RPMI8226 (cell line): ENCODE results near the gene ADARB2.

Source experiments
- DNase-seq: peaks from one replicate; pipeline ENCODE4 v3.0.0-alpha.2; 2015

ADARB2 gene

GRCh38 chr10:1609648-1609970, 127.7 kb downstream of the ADARB2 start:
- DNase-seq, result no peak

GRCh38 chr10:1608851-1609647, 128.3 kb downstream of the ADARB2 start:
- DNase-seq, result no peak

- DNase-seq, result no peak
Measured at GRCh38 chr10:1608408-1608807, 128.9 kb downstream of the ADARB2 start.

DNA sequence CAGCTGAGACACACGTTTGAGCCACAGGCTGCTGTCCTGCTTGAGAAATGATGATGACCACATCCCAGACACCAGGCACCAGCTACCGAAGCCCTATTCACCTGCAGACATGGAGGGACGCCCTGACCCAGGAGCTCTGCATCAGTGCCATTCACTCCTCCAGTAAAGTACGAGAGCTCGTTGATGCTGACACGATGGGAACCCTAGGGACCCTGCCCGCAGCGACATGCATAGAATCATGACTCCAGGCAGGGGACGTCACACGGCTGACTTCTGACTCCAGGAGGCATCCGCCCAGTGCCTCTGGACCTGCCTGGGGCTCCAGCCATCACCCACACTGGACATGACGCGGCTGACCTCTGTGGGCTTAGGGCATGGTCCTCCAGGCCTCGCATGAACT, 129.9 kb downstream of the ADARB2 start:
- DNase-seq, result no peak

GRCh38 chr10:1605999-1606940, 131.1 kb downstream of the ADARB2 start:
- DNase-seq, result no peak

GRCh38 chr10:1605121-1605520, 132.2 kb downstream of the ADARB2 start:
- DNase-seq, result no peak

DNA sequence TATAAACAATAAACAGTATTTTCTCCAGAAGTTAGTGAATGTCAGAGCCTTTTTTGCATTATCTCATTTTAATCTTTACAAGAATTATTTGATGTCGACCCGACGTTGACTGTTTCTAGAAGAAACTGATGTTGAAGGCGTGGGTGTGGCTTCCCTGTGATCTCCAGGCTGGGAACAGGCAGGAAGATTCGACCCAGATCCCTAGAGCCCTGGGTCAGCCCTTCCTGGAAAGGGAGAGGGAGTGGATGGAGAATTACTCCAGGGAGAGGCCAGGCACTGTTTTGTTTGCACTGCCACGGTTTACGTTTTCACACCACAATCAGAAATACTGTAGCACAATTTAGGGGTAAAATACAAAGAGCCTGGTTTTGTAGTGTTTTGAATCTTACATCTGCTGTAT, 133.1 kb downstream of the ADARB2 start:
- no peak for DNase-seq

DNA sequence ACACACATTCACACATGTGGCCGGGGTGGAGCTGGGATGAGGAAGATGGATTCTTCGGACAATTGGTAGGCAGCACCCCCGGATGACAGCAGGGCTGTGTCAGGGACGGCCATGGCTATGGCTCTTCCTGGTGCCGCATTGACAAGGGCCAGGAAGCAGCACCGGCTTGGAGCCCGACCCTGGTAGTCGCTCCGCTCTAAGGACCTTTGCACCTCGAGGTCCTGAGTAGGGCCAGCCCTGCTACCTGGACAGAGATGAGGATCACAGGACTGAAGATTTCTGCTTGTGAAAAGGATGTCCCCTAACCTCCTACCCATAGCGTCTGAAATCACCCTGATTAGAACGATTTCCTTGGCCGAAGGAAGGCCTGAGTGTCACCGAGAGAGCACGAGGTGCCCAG, 134.1 kb downstream of the ADARB2 start:
- DNase-seq, result no peak

DNA sequence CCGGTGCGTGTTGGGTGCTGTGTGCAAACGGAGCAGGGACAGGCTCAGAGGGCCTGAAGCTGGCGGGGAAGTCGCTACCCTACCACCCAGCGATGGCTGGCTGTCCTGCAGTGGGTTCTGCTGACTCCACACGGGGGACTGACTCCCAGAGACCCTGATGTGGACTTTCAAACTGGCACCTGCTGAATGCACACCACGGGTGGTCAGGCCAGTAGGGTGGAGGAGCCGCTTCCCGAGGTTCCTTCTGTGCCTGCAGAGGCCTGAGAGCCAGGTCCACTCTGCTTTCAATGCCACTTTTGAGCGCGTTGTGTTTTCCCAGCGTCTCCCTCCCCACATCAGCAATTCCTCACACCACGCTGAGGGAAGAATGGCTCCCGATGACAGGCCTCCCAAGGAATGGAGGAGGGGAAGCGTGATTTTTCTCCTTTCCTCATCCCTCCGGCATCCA, 135.3 kb downstream of the ADARB2 start:
- no peak for DNase-seq

DNA sequence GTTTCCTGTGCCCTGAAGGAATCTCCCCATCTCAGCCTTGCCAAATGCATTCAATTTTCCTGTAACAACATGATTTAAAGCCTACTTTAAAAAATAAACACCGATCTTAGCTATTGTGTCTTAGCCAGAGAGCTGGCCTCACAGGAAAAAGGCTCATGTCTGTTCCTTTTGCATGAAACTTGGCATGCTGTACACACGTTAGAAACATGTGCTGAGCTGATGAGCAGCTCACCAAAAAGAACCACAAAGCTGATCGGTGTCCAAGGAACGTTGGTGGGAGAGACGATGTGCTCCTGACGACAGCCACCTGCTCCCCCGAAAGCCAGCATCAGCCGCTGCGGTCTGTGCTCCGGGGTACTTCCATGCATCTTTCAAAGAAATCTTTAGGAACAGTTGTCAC, 135.9 kb downstream of the ADARB2 start:
- no peak for DNase-seq

DNA sequence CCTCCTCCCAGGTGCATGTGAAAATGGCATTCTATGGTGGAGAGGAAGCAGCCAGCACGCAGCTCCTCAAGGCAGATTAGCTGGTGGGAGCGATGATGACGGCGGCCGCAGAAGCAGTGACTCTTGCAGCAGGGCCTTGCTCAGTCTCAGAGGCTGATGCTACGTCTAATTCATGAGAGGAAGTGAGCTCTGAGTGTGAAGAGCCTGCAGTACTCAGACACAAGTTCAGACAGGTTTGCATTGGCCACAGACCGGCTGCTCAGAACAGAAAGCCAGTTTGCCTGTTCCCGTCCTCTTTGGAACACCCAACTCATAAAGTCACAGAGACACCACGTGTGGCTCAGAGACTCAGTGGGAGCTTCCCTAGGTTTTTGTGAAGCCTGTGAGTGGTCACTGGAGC, 136.5 kb downstream of the ADARB2 start:
- no peak for DNase-seq

GRCh38 chr10:1598393-1599153, 138.8 kb downstream of the ADARB2 start:
- peak; percentile 68 for DNase-seq

- no peak for DNase-seq
Measured at GRCh38 chr10:1597370-1598146, 139.8 kb downstream of the ADARB2 start.

DNA sequence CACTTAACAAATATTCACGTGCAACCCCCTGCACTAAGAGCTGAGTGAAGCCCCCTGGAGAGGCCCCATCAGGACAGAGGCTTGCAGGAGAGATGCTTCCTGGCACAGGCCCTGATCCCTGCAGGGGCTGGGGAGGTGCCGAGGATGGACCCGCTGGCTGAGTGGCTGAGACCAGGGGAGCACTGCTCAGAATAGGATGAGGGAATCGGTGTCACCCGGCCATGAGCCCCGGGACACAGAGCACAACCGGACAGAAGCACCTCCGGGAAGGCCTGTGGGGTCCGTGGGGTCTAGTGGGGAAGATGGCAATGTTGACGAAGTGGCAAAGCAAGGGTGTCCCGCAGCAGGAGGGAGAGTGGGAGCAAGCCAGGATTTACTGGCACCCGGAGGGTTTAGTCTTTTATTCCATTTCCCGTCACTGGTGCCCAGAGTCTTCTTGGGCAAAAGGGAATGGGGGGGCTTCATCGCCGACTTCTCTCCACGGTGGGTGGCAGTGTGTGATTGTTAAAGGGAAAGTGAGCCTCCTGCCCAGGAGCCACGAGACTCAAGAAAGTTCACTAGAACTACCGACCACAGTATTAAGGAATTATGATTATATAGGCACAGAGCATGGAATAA, 140.7 kb downstream of the ADARB2 start:
- no peak for DNase-seq

DNA sequence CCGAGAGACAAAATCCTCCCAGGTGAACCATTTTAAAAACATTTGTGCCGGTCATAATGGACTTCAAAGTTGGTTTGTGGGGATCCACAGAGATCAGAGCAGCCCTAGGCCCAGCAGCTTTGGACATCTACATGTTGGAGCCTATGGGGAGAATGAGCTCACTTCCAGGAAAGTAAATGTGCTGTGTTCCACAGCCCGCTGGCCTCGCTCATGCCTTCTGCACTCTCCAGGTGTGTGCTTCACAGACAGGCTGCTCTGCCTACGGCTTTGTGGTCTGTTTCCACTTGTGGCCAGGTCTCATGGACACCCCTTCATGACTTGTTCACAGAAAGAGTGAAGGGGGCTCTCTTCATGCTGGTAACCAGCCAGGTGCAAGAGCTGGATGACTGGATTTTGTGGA, 141.6 kb downstream of the ADARB2 start:
- DNase-seq, result no peak

DNA sequence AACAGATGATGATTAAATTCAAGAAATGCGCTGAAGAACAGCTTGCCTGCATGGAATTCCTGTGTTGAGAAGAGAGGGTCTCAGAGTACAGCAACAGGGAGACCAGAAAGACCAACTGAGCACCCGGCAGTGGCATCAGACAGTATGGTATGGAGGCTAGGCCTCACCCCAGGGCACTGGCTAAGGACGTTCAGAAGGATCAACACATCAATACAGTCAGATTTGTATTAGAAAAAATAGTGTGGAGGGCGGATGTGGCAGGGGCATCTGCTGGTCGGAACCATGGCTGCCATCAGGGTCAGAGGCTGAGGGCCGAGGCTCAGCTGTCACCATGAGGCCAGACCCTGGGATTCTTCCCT, 142.1 kb downstream of the ADARB2 start:
- no peak for DNase-seq

DNA sequence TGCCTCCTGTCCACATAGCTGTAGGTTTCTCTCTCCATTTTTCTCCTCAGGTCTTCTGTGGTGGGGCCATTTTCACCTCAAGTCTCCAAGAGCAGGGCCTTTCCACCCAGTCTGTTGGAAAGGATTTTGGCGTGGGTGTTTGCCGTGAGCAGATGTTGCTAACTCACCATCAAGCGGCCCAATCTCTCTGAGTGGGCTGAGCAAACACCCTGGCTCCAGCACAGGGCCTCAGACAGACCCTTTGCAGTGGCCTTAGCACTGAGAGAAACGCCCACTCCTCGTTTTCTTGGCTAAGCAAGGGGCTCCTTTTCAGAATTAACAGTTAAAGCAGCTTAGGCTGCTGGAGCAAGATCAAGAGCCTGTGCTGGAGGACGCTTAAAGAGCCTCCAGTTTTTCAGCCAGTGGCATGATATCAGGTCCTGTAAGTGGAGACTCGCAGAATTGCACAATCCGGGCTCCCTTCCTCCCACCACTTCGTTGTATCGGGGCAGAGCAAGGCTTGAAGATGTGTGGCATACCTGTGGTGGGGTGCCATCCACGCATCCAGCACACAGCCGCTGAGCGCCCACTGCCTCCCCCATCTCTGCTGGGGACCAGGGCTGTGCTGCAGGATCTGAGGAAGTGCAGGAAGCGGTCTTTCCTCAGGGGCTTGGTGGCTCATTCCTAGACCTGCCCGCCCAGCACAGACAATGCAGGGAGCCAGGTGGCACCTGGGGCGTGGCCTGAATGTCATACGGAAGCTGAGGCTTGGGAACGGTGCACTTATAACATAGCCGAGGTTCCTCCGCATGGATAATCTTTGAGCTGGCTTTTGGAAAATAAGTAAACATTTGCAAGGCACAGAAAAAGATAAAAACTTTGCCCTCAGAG, 142.7 kb downstream of the ADARB2 start:
- DNase-seq, result no peak

DNA sequence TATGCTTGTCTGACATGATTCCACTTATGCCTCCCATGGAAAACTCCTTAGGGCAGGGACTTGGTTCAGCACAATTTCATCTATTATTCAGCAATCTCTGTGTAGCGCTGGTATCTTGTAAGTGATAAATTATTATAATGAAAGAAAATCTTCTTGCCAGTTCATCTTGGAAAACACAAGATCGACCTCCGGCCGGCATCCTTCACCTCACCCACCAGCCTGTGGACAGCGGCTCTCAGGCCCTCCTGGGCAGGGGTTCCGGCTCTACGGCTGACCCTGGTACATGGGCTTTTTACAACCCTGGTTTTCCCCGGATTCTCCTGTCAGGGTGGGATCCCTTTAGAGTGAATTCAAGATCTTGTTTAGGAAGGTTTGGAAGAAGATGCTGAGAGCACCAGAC, 145.6 kb downstream of the ADARB2 start:
- DNase-seq, result no peak

- DNase-seq, result no peak
Measured at GRCh38 chr10:1591045-1591444, 146.3 kb downstream of the ADARB2 start.

GRCh38 chr10:1589257-1589656, 148.1 kb downstream of the ADARB2 start:
- DNase-seq, result no peak

DNA sequence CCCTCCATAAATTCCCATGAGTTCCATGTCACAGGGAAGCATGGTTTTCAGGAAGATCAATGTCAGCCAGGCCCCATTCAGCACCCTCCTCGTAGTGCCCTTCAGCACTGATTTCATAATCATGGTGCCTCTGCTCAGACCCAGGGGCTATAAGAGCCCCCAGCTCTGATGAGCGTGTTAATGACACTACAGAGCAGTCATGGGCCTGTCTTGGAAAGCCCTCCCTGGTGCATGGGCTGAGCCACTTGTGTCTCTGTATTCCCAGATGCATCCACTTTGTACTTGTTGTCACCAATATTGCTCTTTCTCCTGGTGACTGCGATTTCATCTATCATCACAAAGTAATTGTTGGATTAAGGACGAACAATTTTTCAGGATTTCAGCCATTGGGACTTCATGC, 154.6 kb downstream of the ADARB2 start:
- DNase-seq, result no peak
